ELR (cell line): ENCODE results near the gene SAE1.

Experiments
- DNase-seq: peaks from one replicate; pipeline ENCODE4 v3.0.0-alpha.2; 2015; ENCODE audit warnings: low read depth

The SAE1 gene

GRCh38 chr19:47221080-47221841 is 90.6 kb downstream of the SAE1 start:
- no peak for DNase-seq

- no peak for DNase-seq
These were observed 91.3 kb downstream of the SAE1 start for GRCh38 chr19:47221890-47222289.

- peak; percentile 88 for DNase-seq
These were observed 95.3 kb downstream of the SAE1 start for GRCh38 chr19:47225746-47226425.

- DNase-seq, result peak; percentile 81
These were observed 96.1 kb downstream of the SAE1 start for GRCh38 chr19:47226426-47227351.

- DNase-seq, result peak; percentile 91
These were observed 96.9 kb downstream of the SAE1 start for GRCh38 chr19:47227352-47228167.

- DNase-seq, result peak; percentile 58
These were observed 97.7 kb downstream of the SAE1 start for GRCh38 chr19:47228168-47228936.

- peak; percentile 9 for DNase-seq
These were observed 98.5 kb downstream of the SAE1 start for GRCh38 chr19:47228937-47229675.

GRCh38 chr19:47229676-47230053 is 99.0 kb downstream of the SAE1 start:
- peak; percentile 24 for DNase-seq

- DNase-seq, result peak; percentile 50
These were observed 99.7 kb downstream of the SAE1 start for GRCh38 chr19:47230054-47230920.

- no peak for DNase-seq
These were observed 100.2 kb downstream of the SAE1 start, which contains the start of gene BBC3 for GRCh38 chr19:47230921-47231214. Gene BBC3 (minus strand): TSS chr19:47231199. CDS start chr19:47228431, 2,768 bp downstream.

GRCh38 chr19:47231215-47232054 is 100.8 kb downstream of the SAE1 start:
- peak; percentile 77 for DNase-seq

- peak; percentile 84 for DNase-seq
These were observed 102.0 kb downstream of the SAE1 start for GRCh38 chr19:47232422-47233211.

GRCh38 chr19:47236072-47236675 is 105.5 kb downstream of the SAE1 start:
- no peak for DNase-seq

GRCh38 chr19:47239152-47239551 is 108.5 kb downstream of the SAE1 start:
- DNase-seq, result peak; percentile 20

- peak; percentile 61 for DNase-seq
These were observed 109.1 kb downstream of the SAE1 start for GRCh38 chr19:47239610-47240296.

- no peak for DNase-seq
These were observed 109.9 kb downstream of the SAE1 start for GRCh38 chr19:47240556-47240955.
